TTC549 (cell line): ENCODE data around the gene ATAD5.
A peak's percentile ranks its signal among the peaks of the same experiment; 100 is the strongest.
"Not testable (repeated sequence)": the region's sequence is repeated elsewhere in the genome, so short reads cannot be mapped to it uniquely, and the experiment has no call there.

ENCODE experiments used
- FAIRE-seq: peaks from 2 replicates; lab custom pipeline; 2012; peaks lifted over from hg19 to GRCh38; lab: Jason Lieb, UNC

ATAD5 gene

DNA sequence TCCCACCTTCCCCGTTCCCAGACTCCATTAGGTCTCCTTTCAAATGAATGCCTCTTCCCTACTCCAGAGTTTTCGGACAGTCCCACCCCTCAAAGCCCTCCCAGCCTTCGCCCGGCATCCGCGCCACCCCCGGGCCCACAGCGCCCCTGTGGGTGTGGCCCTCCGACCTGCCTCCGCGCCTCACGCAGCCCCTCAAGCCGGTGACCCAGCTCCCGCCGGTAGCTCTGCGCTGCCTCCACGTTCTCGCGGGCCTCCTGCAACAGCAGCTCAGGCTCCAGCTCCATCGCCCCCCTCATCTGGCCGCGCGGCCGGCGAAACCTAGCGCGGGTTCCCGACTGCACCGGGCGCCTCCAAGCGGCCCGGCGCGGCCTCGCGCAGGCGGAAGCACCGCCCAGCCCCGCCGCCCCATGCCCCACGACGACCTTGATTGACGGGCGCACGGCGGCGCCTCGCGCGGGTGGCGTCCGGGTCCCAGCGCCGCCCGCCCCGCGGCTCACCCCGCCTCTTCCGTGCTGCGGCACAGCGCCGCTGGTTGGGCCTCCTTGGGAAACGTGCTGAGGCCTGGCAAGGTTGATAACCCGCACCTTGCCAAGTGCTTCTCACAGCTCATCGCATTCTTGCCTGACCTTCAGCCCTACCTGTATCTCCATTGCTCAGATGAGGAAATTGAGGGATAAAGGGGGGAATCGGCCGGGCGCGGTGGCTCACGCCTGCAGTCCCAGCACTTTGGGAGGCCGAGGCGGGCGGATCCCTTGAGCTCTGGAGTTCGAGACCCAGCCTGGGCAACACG lies 7.2 kb upstream of the ATAD5 start, which contains the start of gene CRLF3:
Gene CRLF3, minus strand, starts transcription at position 337 of the 790 bp plus-strand sequence. Its CDS starts 41 bp downstream, at position 296.
- FAIRE-seq, result no peak

DNA sequence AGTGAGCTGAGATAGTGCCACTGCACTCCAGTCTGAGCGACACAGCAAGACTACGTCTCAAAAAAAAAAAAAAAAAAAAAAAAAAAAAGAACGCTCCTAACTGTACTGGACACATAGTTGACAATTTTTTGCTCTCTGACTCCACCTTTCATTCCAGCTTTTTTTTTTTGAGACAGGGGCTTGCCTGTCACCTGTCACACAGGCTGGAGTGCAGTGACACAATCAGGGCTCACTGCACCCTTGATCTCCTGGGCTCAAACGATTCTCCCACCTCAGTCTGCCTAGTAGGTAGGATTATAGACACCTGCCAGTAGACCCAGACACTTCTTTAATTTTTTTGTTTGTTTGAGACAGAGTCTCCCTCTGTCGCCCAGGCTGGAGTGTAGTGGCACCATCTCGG lies 4.7 kb upstream of the ATAD5 start:
- FAIRE-seq, result no peak

GRCh38 chr17:30829022-30829421 lies 2.7 kb upstream of the ATAD5 start:
- no peak for FAIRE-seq

DNA sequence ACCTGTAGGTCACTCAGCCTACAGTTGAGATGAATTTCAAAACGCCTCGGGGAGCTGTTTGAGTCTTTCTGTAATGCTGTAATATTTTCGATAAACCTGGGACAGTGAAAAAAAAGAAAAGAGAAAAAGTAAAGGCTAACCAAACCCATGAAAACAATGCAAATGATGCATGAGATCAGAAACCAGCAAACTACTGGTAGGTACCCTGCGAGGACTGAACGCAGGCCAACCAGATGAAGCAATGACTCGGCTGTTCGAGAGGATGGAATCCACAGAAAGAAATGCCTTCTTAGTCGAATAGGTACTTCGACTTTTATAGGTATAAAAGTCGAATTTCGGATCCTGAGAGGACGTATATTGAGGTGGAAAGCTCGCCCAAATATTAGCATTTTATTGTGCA lies 509 bp upstream of the ATAD5 start:
- FAIRE-seq, result no peak

GRCh38 chr17:30832438-30833124 lies 815 bp downstream of the ATAD5 start:
- FAIRE-seq, result no peak

DNA sequence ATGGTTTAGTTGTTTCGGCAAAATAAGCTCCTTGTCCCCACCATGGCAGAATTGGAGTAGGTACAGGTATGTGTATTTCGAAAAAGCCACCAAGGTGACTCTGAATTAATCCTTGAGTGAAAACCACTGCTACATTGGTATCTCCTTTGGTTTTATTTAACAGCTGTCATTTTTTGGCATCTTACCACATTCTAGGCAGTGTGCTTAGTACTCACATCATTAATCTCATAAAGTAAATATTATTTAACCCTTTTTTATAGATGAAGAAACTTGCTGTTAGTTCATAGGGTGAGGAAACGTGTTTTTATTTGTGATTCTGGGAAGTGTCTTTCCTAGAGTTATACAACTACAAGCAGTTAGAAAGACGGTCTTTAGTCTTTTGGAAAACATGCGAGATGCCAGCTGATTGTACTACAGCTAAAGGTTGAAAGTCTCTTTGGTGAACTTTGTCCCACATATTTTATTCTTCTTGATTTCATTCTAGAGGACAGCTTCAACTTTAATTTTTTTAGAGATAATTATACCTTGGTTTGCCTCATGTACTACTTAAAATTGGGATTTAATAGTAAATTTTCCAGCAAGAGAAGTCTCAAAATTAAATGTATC lies 6.5 kb downstream of the ATAD5 start:
- no peak for FAIRE-seq

- no peak for FAIRE-seq
These were observed 9.0 kb downstream of the ATAD5 start for GRCh38 chr17:30840771-30841170.

DNA sequence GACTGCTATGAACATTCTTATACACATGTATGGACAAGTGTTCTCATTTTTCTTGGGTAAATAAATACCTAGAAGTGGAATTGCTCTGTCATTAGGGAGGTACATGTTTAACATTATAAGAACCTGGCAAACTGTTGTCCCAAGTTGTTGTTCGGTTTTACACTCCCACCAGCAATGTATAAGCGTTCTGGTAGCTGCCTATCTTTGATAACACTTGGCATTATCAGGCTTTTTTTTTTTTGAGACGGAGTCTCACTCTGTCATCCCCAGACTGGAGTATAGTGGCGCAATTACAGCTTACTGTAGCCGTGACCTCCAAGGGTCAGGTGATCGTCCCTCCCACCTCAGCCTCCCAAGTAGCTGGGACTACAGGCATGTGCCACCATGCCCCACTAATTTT lies 16.3 kb downstream of the ATAD5 start:
- no peak for FAIRE-seq

DNA sequence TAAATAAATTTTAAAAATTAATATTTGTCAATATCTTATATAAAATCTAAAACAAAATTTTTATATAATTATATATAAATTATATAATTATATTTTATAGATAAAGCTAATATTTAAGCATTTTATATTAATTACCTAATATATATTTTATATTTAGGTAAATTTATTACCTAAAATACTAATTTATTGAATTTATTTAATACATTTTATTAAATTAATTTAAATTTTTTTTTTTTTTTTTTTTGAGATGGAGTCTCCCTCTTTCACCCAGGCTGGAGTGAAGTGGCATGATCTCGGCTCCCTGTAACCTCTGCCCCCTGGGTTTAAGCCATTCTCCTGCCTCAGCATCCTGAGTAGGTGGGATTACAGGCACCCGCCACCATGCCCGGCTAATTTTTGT lies 22.4 kb downstream of the ATAD5 start:
- FAIRE-seq, result peak; percentile 96

DNA sequence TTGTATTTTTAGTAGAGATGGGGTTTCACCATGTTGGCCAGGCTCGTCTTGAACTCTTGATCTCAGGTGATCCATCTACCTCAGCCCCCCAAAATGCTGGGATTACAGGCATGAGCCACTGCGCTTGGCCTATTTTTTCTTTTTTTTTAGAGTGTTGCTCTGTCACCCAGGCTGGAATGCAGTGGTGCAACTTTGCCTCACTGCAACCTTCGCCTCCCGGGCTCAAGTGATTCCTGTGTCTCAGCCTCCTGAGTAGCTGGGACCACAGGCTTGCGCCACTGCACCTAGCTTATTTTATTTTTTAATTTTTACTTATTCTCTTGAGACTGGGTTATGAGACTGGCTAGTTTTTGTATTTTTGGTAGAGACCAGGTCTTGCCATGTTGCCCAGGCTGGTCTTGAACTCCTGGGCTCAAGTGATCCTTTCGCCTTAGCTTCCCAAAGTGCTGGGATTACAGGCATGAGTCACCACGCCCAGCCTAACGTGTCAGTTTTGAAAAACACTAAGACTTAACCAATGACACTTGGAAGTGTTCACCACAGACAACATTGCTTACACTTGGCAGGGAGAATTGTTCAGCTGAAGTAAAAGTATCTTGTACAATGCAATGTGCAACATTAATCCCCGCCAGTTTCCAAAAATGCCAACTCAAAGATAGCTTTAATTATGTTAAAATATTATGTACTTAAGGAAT lies 26.9 kb downstream of the ATAD5 start:
- FAIRE-seq, result no peak

DNA sequence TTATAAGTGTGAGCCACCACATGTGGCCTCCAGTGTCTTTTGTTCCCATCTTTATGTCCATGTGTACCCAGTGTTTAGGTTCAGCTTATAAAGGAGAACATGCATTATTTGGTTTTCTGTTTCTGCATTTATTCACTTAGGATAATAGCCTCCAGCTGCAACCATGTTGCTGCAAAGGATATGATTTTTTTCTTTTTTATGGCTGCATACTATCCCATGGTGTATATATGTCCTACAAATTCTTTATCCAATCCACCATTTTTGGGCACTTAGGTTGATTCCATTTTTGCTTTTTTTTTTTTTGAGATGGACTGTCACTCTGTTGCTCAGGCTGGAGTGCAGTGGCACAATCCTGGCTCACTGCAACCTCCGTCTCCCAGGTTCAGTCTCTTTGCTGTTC lies 32.9 kb downstream of the ATAD5 start:
- no peak for FAIRE-seq

DNA sequence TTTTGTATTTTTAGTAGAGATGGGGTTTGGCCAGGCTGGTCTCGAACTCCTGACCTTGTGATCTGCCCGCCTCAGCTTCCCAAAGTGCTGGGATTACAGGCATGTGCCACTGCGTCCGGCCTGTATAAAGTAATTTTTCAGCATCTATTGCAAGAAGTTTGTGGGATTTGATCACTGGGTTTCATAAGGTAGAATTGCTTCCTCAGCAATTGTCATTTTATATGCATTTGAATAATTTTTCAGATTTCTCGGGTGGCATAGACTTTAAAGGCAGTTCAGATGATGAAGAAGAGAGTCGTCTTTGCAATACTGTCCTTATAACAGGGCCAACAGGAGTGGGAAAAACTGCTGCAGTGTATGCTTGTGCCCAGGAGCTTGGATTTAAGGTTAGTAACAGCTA lies 37.2 kb downstream of the ATAD5 start:
- no peak for FAIRE-seq

DNA sequence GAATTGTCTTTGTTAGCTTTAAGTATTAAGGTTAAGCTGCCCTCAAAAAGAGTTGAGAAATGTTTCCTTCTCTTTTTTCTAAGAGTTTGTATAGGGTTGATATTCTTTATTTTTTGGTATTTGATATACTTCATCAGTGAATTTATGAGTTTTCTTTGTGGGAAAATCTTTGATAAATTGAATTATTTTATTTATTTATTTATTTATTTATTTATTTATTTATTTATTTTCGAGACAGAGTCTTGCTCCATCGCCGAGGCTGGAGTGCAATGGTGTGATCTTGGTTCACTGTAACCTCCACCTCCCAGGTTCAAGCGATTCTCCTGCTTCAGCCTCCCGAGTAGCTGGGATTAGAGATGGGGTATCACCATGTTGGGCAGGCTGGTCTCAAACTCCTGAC lies 54.4 kb downstream of the ATAD5 start:
- FAIRE-seq, result no peak

DNA sequence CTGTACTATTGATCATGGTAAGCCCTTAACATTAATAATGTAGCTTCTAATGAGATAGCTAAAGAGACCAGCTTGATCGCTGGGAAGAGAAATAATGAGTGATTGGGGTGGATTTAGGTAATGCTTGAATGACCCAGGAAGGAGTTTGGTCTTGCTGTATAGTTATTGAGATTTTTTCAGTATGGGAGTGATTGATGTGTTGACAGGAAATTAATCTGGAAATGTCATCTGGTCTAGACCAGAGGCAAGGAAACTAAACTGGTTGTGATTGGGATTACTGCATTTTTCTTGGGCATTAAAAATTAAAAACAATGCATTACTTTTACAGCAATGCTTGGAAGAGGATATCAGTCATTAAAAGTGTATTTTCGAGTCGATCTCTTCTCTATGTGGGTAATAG lies 62.5 kb downstream of the ATAD5 start:
- FAIRE-seq, result no peak

DNA sequence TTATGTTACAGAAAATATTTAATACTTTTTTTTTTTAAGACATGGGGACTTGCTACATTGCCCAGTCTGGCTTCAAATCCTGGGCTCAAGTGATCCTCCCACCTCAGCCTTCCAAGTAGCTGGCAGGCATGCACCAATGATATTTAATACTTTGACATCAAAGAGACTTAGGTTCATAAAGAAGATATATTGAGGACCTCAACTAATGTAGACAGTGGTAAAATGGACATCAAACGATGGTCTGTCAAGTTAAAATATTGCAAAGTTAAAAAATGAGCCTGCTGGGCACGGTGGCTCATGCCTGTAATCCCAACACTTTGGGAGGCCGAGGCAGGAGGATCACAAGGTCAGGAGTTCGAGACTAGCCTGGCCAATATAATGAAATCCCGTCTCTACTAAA lies 65.5 kb downstream of the ATAD5 start:
- FAIRE-seq, result no peak

DNA sequence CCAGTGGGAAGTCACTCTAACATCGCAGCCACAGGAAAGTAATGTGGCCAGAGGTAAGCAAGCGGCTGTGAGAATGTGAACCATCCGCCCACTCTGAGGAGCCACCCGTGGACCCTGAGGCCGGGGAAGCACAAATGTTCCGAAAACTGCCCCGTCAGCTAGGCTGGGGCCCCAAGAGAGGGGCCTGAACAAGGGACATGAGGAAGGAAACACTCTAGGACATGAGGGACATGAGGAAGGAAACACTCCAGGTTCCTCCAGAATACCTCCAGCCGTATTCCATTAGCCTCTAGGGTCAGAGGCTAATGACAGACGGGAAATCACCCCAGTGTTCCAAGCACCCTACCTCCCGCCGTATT lies 74.0 kb downstream of the ATAD5 start:
- no peak for FAIRE-seq

DNA sequence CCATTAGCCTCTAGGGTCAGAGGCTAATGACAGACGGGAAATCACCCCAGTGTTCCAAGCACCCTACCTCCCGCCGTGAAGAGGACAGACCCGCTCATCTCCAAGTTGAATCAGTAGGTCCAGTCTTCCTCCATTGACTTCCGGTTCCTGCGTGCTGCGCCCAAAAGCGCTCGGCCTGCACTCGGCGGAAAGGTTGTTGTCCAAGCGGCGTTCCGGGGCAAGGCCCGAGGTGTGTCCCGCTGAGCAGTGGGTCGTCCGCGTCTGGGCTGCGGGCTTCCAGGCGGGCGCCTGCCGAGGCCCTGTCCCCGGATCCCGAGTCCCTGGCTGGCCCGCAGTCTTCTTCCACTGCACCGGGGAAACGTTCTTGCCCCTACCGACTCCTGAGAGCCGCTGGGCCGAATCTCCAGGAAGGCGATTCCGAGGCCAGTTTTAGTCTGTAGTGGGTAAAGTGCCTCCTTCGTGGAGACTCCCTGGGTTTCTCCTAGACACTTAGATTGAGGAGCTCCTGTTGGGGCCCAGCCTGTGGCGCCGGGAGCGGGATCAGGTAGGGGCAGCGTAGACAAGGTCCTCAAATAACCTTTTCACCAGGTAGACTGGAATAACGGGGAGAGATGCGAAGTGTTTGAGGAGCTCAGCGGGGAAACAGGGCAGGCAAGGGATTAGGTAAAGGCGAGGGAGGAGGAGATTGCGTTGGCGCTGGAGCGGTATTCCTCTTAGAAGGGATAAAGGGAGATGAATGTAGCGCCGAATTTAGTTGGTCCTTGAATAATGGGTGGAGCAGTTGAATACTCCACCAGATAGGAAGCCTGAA lies 74.5 kb downstream of the ATAD5 start, which contains the start of gene TEFM:
Gene TEFM, minus strand, starts transcription at position 138 of the 811 bp plus-strand sequence. Its CDS starts 40 bp downstream, at position 98.
- no peak for FAIRE-seq

DNA sequence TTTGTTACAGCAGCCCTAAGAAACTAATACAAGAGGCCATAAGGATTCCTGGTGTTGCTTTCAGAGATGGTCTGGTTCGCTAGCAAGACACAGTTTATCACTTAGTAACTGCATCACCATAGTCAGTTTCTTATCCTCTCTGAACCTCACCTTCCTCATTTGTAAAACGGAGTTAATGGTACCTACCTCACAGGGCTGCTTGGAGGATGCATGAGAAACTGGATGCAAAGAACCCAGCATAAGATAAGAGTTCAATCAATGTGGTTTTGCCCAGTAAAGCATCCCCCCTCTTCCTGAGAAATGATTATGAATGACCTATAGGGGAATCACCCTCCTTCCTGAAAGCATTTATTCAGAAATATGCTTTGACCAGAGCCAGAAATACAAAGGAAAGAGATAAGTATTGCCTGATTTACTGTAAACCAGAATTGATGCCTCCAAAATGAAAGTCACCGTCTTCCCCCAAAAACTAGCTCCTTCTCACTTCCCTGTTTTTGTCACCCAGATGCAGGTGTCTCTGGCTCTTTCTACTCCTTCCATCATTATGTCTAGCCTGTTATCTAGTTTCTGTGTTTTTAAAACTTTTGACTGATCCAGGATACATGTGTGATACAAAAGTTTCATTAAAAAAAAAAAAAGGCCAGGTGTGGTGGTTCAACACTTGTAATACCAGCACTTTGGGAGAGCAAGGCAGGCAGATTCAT lies 77.1 kb downstream of the ATAD5 start:
- FAIRE-seq, result no peak

- not testable (repeated sequence) for FAIRE-seq
These were observed 78.4 kb downstream of the ATAD5 start for GRCh38 chr17:30910151-30910550.

- FAIRE-seq, result no peak
These were observed 82.2 kb downstream of the ATAD5 start for GRCh38 chr17:30913955-30914354.
